Muscle of leg (tissue), 11 donors: Measurements from ENCODE around the gene SLC35D2. TPM values are rescaled to one million over a fixed set of nuclear protein-coding genes. Genes with fewer than 3 reads are reported as not detected.
A peak's percentile ranks its signal among the peaks of the same experiment; 100 is the strongest.

Source experiments
- DNase-seq: peaks from one replicate; pipeline ENCODE4 v3.0.0; 2013
- H3K27ac ChIP-seq: one replicate; pipeline ENCODE4 v1.5.1; 2013; ENCODE audit warnings: mild to moderate bottlenecking, low read length, control low read depth
- H3K27me3 ChIP-seq: one replicate; pipeline ENCODE4 v1.6.1; 2013; ENCODE audit warnings: low read length; ENCODE audit not compliant: control insufficient read depth, insufficient read depth
- H3K36me3 ChIP-seq: one replicate; pipeline ENCODE4 v1.6.1; 2013; ENCODE audit warnings: low read length; ENCODE audit not compliant: control insufficient read depth, insufficient read depth
- H3K4me1 ChIP-seq: one replicate; pipeline ENCODE4 v1.6.1; 2013; ENCODE audit warnings: low read length; ENCODE audit not compliant: control insufficient read depth, insufficient read depth
- H3K4me3 ChIP-seq: one replicate; pipeline ENCODE4 v1.5.1; 2013; ENCODE audit warnings: low read length, control low read depth
- H3K9me3 ChIP-seq: replicated peaks from 2 replicates; pipeline ENCODE4 v1.6.1; 2013; ENCODE audit warnings: low read depth, low read length; ENCODE audit not compliant: control insufficient read depth
- WGBS: methylation state at CpG from one replicate; pipeline ENCODE4 v1.1.5; 2013; ENCODE audit warnings: missing lambda C conversion rate; ENCODE audit not compliant: insufficient coverage; 5-methylcytosine and 5-hydroxymethylcytosine counted together
- polyA plus RNA-seq, 8 donors: library from polyadenylated mRNA; unstranded; fragments of 120-200 nt; gene quantifications; one replicate each; pipeline versions ENCODE4 v1.2.1 to v1.2.3, GENCODE V29; 2013; ENCODE audit warnings: inconsistent platforms in 1 of 8, low replicate concordance in 1 of 8; ENCODE audit not compliant: insufficient read length in 8 of 8, insufficient read depth in 1 of 8
- total RNA-seq: library from RNA; stranded (reverse); fragments of 120-200 nt; gene quantifications from one replicate; pipeline ENCODE4 v1.2.4, GENCODE V29; 2013

The SLC35D2 gene
- total and polyA plus RNA-seq, 9 donors: 14.6 to 27.6 (median 24.8) TPM

DNA sequence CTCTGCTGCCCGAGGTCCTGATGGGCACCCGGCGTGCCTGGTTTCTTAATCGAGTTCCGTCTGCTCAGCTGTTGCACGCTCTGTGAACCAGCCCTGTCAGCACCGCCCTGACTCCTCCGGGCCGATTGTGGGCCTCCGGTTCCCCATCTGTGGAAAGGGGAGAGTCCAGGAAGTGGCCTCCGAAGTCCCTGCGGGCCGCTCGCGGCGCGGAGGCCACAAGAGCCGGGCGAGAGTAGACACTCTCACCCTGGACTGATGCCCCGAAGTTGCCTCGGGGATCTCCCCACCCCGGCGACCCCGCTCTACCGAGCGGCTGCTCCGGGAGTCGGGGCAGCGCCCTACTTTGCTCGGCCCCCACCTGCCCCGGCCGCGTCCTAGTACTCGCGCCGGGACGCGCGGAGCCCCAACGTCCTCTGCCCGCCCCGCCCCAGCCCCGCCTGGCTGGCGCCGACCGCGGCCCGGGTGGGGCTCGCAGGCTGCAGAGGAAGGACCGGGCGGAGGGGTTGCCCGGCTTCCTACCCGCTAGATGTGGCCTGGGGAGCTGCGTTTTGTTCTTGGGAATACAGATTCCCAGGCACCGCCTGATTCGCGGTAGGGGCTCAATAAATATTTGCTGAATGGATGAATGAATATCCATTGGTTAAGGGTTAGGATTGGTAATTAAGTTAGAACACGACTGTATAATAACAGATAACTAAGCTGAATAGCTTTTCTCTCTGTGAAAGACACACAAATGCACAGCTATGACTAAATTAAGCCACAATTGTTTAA is 35.6 kb upstream of the SLC35D2 start:
- 0% methylated on average over 54 of the region's 58 CpGs for WGBS
- Histone ChIP-seq H3K36me3 (no peaks in the 10 kb centered on the region), H3K27me3 (no peaks in the 10 kb centered on the region)

DNA sequence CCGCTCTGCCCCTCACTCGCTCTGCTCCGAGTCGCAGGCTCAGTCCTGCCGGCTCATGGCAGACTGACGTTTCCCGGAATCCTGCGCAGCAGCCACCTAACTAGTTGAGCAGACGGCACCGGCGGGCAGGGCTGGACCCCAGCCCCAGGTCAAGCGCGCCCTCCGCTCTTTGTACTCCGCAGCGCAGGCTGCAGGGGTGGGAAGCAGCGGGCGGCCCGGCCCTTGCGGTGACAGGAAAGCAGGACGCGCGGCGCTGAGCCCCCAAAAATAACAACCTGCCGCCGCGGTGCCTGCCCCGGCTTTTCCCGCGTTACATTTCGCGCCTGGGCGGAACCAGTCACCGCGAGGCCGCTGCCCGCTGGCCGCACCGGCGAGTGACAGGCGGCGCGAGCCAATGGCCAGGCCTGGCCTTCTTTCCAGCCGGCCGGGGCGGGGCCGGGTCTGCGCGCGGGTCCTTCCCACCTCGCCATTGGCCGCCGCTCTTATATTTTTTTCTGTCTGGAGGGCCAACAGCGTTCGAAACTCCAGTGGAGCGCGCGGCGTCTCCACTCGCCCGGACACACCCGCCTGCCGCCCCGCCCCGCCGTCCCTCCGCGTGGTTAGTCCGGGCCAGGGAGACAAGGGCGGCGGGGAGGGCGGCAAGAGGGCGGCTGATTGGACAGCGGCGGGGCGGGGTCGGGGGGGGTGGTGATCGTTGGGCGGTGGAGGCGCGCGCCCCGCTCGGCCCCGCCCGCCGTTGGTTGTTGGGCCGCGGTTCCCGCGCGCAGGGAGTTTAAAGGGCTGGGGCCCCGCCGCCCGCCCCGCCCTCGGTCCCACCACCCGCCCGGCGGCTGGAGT is 34.8 kb upstream of the SLC35D2 start, which contains the start of gene ZNF367:
TSS of gene ZNF367 (minus strand) at position 288 of the 837 bp plus-strand sequence. CDS start 338 bp downstream, outside the sequence.
- WGBS: under 1% methylated on average over 90 of the region's 100 CpGs
- Histone ChIP-seq H3K36me3 (no peaks in the 10 kb centered on the region), H3K9me3 (no peaks in the 10 kb centered on the region), H3K4me1 (peaks cover 12% of the 10 kb centered on the region), H3K27me3 (no peaks in the 10 kb centered on the region), H3K27ac (peak within 1 kb of the TSS; percentile 97), H3K4me3 (peak within 1 kb of the TSS; percentile 53)
- DNase-seq: peak; percentile 99

More for the DNA sequence above, 35.6 kb upstream of the SLC35D2 start:
- peaks cover 12% of the 10 kb centered on the region for H3K4me1 ChIP-seq
- H3K4me3 ChIP-seq: peak overlapping the region; percentile 53
- H3K9me3 ChIP-seq: no peaks in the 10 kb centered on the region
- peak; percentile 76 for DNase-seq
- peak overlapping the region; percentile 97 for H3K27ac ChIP-seq

DNA sequence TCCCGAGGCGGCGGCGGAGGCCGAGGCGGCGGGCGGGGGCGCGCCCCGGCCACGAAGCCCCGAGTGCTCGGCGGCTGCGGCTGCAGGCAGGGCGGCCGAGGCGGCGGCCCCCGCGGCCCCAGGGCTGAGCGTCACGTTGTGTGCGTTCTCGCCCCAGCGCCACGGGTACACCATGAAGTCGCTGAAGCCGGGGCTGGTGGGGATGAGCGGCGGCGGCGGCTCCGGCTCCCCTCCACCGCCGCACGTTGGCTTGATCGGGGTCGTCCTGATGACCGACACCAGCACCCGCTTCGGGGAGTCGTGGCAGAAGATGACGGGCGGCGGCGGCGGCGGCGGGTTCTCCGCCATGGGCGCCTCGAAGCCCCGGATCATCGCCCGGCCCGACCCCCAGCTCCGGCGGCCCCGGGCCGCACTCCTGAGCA is 34.2 kb upstream of the SLC35D2 start:
- DNase-seq: peak; percentile 30
- peak overlapping the region; percentile 86 for H3K27ac ChIP-seq
- H3K9me3 ChIP-seq: no peaks in the 10 kb centered on the region
- WGBS: under 1% methylated on average over 62 of the region's 62 CpGs
- H3K36me3 ChIP-seq: no peaks in the 10 kb centered on the region
- H3K27me3 ChIP-seq: no peaks in the 10 kb centered on the region
- peak overlapping the region; percentile 53 for H3K4me3 ChIP-seq
- peaks cover 12% of the 10 kb centered on the region for H3K4me1 ChIP-seq

DNA sequence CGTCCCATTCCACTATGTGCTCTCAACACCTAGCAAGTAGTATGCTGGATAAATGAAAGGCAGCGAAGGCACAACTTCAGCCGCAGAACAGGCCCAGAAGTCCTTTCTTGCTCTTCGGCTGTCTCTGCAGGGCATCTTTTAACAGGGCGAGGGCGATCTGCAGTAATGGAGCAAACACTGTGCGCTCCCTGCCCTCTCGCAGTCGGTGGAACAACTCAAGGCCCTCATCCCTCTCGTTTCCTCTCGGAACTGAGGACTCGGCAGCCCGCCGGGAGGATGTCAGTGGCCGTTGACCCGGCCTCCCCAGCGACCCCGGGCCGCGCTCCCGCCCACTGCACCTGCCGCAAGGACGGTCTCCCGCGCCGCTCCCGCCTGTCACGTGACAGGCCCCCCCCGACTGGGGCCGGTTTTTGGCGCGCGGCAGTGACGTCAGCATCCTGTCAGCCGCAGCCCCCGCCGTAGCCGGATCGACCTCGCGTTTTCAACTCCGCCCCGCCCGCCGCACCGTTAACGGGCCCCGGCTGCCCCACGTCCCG is 33.6 kb upstream of the SLC35D2 start:
- Histone ChIP-seq H3K27ac (peak overlapping the region; percentile 77), H3K27me3 (no peaks in the 10 kb centered on the region), H3K36me3 (no peaks in the 10 kb centered on the region), H3K4me1 (peaks cover 12% of the 10 kb centered on the region), H3K9me3 (no peaks in the 10 kb centered on the region), H3K4me3 (peak overlapping the region; percentile 53)
- peak; percentile 93 for DNase-seq
- WGBS: under 1% methylated on average over 48 of the region's 50 CpGs

DNA sequence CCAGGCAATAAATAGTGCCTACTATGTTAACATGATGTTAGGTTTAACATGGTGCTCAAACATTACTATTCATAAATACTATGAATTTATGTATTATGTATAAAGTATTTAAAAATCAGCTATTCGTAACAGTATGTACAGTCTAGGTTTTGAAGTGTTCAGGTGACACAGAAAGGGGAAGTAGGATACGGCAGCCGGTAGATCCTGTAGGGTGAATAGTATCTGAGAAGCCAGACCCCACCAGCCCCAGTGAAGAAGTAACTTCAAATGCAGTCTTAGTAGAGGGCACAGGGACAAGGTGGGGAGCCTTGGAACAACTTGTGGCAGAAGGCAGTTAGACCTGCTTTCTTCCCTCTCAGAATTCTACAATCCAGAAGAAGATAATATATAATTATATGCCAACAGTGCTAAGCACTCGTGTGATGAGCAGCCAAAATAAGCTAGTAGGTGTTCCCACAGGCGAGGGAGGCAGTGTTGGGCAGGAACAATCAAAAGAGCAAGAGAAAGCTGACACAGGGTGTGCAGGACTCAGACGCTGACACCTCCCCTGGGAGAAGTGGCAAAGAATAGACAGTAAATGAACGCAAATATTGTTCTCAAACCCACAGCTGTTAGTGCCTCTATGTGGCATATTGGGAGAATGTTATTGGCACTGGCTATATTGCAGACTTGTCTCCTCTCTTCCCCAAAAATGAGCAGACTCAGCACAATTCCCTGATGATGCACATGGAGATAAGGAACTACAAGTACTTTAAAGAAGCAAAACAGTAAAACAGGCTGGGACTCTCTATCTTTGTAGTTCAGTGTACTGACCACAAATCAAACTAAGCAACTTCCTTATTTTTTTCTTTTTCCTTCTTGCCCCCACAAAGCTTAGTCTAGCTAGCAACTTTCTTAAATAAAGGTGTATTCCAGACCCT is 30.1 kb upstream of the SLC35D2 start:
- no peaks in the 10 kb centered on the region for H3K36me3 ChIP-seq
- peaks cover 4% of the 10 kb centered on the region for H3K4me1 ChIP-seq
- peak; percentile 63 for DNase-seq
- 57% methylated on average over 3 of the region's 7 CpGs for WGBS
- H3K27me3 ChIP-seq: no peaks in the 10 kb centered on the region
- no peaks in the 10 kb centered on the region for H3K9me3 ChIP-seq
- H3K27ac ChIP-seq: no peak overlapping the region
- H3K4me3 ChIP-seq: no peak overlapping the region

DNA sequence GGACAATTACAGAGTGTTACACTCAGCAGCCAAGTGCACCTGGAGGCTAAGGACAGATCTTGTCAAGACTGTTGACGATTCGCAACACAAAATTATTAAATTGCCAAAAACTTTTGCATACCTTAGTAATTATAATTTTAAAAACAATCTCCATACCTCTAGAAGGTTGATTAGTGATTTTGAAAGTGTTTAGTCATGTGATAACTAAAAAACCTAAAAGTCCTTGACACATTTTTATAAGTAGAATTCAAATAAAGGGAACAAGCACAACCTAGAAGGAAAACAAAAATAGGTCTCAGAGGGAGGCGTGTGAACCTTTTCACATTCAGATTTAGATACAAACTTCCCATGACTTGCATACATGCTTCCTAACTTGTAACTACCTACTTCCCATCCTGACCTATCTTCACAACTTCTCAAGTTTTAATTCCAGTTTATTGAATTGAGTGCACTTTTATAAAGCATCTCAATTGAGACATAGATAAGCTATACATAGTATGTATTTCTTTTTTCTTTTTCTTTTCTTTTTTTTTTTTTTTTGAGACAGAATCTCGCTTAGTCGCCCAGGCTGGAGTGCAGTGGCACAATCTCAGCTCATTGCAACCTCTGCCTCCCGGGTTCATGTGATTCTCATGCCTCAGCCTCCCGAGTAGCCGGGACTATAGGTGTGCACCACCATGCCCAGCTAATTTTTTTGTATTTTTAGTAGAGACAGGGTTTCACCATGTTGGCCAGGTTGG is 28.8 kb upstream of the SLC35D2 start:
- no peak overlapping the region for H3K4me3 ChIP-seq
- no peak for DNase-seq
- no peaks in the 10 kb centered on the region for H3K36me3 ChIP-seq
- H3K4me1 ChIP-seq: peaks cover 4% of the 10 kb centered on the region
- no peaks in the 10 kb centered on the region for H3K9me3 ChIP-seq
- no peaks in the 10 kb centered on the region for H3K27me3 ChIP-seq
- no peak overlapping the region for H3K27ac ChIP-seq
- no CpG with 5 or more reads among the region's 8 CpGs for WGBS

DNA sequence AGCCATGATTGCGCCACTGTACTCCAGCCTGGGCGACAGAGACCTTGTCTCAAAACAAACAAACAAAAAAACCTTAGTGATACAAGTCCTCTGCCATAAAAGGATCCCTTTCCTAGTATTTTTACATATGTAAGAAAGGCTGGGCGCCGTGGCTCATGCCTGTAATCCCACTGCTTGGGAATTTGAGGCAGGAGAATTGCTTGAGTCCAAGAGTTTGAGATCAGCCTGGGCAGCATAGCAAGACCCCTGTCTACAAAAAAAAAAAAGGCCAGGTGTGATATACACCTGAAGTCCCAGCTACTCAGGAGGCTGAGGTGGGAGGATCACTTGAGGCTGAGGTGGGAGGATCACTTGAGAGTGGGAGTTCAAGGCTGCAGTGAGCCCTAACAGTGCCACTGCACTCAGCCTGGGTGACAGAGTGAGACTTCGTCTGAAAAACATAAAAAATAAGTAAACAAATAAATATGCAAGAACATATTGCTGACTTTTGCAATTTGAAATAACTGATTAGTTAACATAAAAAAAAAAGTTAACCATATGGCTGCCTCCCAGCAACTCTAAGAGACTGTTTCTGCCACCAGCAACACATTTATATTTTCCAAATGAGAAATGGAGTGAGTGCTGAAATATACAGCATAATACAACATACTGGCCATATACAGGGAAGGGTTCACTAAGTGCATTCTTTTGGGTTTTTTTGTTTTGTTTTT is 27.8 kb upstream of the SLC35D2 start:
- H3K4me3 ChIP-seq: no peak overlapping the region
- no peaks in the 10 kb centered on the region for H3K36me3 ChIP-seq
- WGBS: no CpG with 5 or more reads among the region's 5 CpGs
- no peaks in the 10 kb centered on the region for H3K9me3 ChIP-seq
- no peaks in the 10 kb centered on the region for H3K4me1 ChIP-seq
- no peaks in the 10 kb centered on the region for H3K27me3 ChIP-seq
- DNase-seq: no peak
- H3K27ac ChIP-seq: no peak overlapping the region

DNA sequence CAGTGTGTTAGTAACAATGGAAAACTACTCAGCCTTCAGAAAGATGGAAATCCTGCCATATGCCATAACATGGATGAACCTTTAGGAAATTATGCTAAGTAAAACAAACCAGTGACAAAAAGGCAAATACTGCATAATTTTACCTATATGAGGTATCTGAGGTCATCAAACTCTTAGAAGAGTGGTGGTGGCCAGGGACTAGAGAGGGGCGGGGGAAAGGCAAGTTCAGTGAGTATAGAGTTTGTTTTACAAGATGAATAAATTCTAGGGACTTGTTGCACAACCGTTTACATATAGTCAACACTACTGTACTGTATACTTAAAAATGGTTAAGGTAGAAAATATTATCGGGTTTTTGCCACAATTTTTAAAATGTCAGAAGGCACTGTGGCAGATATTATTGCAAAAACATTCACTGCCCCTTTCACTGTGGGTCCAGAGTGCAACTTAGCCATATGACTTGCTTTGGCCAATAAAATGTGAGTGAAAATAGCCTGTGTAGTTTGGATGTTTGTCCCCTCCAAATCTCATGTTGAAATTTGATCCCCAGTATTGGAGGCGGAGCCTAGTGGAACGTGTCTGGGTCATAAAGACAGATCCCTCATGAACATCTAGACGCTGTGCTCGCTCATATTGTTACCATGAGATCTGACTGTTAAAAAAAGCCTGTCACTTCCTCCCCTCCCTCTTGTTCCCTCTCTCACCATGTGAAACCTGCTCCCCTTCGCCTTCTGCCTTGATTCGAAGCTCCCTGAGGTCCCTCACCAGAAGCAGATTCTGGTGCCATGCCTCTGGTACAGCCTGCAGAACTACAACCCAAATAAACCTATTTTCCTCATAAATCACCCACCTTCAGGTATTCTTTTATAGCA is 25.1 kb upstream of the SLC35D2 start:
- Histone ChIP-seq H3K27ac (no peak overlapping the region), H3K36me3 (no peaks in the 10 kb centered on the region), H3K4me3 (no peak overlapping the region), H3K9me3 (no peaks in the 10 kb centered on the region), H3K4me1 (no peaks in the 10 kb centered on the region), H3K27me3 (no peaks in the 10 kb centered on the region)
- DNase-seq: no peak
- WGBS: 55% methylated on average over 6 of the region's 9 CpGs
